ENCODE measurements around the gene OBSCN. TPM values are rescaled to one million over a fixed set of nuclear protein-coding genes. Genes with fewer than 3 reads are reported as not detected.

Gene OBSCN
- total RNA-seq, 1 donor from 2014 or later, result 17.5 TPM

DNA sequence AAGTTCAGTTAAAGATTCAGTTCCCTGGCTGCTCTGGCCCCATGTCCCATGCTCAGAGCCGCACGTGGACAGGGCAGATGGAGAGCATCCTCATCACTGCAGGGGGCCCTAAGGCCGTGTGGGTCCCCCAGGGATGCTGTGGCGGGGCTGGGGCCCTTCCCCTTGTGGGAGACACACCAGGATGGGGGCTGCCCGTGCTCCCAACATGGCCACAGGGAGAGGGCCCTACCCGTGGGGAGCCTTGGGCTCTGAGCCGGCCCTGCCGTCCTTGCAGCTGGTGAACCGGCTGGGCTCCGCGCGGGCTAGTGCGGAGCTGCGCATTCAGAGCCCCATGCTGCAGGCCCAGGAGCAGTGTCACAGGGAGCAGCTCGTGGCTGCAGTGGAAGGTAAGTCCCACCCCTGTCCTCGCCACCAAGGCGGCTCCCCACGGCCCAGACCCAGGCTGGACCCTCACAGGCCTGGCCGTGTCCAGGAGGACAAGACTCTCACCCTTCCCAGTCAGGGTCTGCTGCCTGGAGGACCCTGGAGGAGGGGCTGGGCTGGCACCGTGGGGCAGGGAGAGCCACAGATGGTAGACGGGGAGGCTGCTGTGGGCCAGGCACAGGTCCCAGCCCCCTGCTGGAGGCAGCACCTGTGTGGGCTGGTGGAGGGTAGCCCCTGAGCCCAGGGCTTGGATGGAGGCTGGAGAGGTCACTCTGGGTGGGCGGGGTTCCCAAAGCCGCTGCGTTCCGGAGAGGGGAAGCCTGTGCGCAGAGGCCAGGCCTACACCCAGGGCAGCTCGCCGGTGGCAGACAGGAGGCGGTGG is 145.0 kb downstream of the OBSCN start:
- Histone ChIP-seq H3K4me3 (ENCODE audit: insufficient read depth, low read depth, low read length) (no peak overlapping the region), H3K36me3 (ENCODE audit: insufficient read depth, low read length) (no peaks in the 10 kb centered on the region), H3K4me1 (ENCODE audit: insufficient read depth, low read length) (no peaks in the 10 kb centered on the region), H4K20me1 (ENCODE audit: insufficient read depth, low read length) (no peaks in the 10 kb centered on the region), H3K27me3 (ENCODE audit: insufficient read depth, low read length) (no peaks in the 10 kb centered on the region), H3K9ac (ENCODE audit: low read length) (no peak overlapping the region), H3K9me3 (ENCODE audit: insufficient read depth, low read depth, low read length) (no peaks in the 10 kb centered on the region), H3K4me2 (ENCODE audit: low read length) (no peak overlapping the region), H3K27ac (ENCODE audit: low read depth, low read length) (no peak overlapping the region), H3K79me2 (ENCODE audit: insufficient read depth, low read length) (no peaks in the 10 kb centered on the region), H2AFZ (ENCODE audit: low read depth, low read length) (no peak overlapping the region)
- FAIRE-seq (no peak), DNase-seq (ENCODE audit: low read depth) (no peak)
- no peak for TF ChIP-seq EZH2 (IDR thresholded peaks at IDR 0.05; ENCODE audit: insufficient read depth, low read length)
- TF ChIP-seq, protein P1, sequence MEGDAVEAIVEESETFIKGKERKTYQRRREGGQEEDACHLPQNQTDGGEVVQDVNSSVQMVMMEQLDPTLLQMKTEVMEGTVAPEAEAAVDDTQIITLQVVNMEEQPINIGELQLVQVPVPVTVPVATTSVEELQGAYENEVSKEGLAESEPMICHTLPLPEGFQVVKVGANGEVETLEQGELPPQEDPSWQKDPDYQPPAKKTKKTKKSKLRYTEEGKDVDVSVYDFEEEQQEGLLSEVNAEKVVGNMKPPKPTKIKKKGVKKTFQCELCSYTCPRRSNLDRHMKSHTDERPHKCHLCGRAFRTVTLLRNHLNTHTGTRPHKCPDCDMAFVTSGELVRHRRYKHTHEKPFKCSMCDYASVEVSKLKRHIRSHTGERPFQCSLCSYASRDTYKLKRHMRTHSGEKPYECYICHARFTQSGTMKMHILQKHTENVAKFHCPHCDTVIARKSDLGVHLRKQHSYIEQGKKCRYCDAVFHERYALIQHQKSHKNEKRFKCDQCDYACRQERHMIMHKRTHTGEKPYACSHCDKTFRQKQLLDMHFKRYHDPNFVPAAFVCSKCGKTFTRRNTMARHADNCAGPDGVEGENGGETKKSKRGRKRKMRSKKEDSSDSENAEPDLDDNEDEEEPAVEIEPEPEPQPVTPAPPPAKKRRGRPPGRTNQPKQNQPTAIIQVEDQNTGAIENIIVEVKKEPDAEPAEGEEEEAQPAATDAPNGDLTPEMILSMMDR (IDR thresholded peaks at IDR 0.05; ENCODE audit: insufficient read depth, low read depth, low read length), result no peak
- H3K4me1 Mint-ChIP-seq (ENCODE audit: low read depth, unreplicated experiment), result no peaks in the 10 kb centered on the region
- no peak overlapping the region for H3K27ac Mint-ChIP-seq (ENCODE audit: unreplicated experiment)
- peaks cover 6% of the 10 kb centered on the region for H3K36me3 Mint-ChIP-seq (ENCODE audit: low read depth, unreplicated experiment)
- peaks cover 13% of the 10 kb centered on the region for H3K27me3 Mint-ChIP-seq (ENCODE audit: low read depth, unreplicated experiment)
- no peak overlapping the region for H3K4me3 Mint-ChIP-seq (ENCODE audit: unreplicated experiment)
- H3K9me3 Mint-ChIP-seq (ENCODE audit: unreplicated experiment), result no peaks in the 10 kb centered on the region

DNA sequence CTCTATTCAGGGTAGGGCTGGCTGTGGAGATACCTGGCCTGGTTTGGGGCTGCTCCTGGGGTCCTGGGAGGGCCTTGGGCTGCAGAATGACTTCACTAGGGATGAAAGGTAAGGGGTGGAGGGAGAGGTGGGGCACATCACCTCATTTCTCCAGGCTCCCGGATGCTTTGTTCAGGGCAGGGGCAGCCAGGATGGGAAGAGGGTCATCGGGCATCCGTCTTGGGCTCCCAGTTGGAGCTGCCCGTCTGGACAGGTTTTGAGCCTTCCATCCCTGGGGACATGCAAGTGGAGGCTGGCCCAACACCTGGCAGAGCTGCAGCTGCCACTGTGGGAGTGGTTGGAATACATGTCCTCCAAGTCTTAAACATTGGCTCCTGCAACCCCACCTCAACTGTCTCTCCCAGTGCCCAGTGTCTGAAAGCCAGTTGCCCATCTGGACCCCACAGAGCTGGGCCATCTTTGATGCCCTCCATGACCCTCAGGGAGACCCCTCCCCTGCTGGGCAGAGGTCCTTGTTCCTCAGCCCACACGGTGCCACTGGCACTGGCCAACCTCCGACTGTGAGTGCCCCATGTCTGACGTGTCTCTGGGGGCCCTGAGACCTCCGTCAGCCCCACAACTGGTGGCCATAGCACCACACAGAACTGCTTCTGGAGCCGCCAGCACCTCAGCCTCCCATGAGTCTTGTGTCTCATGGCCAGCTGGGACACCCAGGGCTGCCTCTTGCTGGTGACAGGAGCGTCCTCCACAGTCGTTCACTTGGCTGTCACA is 145.9 kb downstream of the OBSCN start:
- Histone ChIP-seq H3K27me3 (ENCODE audit: insufficient read depth, low read length) (no peaks in the 10 kb centered on the region), H3K79me2 (ENCODE audit: insufficient read depth, low read length) (no peaks in the 10 kb centered on the region), H3K9ac (ENCODE audit: low read length) (no peak overlapping the region), H4K20me1 (ENCODE audit: insufficient read depth, low read length) (no peaks in the 10 kb centered on the region), H3K36me3 (ENCODE audit: insufficient read depth, low read length) (no peaks in the 10 kb centered on the region), H3K27ac (ENCODE audit: low read depth, low read length) (no peak overlapping the region), H3K4me3 (ENCODE audit: insufficient read depth, low read depth, low read length) (no peak overlapping the region), H3K9me3 (ENCODE audit: insufficient read depth, low read depth, low read length) (peaks cover under 1% of the 10 kb centered on the region), H2AFZ (ENCODE audit: low read depth, low read length) (no peak overlapping the region), H3K4me2 (ENCODE audit: low read length) (no peak overlapping the region), H3K4me1 (ENCODE audit: insufficient read depth, low read length) (no peaks in the 10 kb centered on the region)
- H3K4me1 Mint-ChIP-seq (ENCODE audit: low read depth, unreplicated experiment), result no peaks in the 10 kb centered on the region
- H3K36me3 Mint-ChIP-seq (ENCODE audit: low read depth, unreplicated experiment), result peaks cover 6% of the 10 kb centered on the region
- peaks cover 10% of the 10 kb centered on the region for H3K27me3 Mint-ChIP-seq (ENCODE audit: low read depth, unreplicated experiment)
- no peaks in the 10 kb centered on the region for H3K9me3 Mint-ChIP-seq (ENCODE audit: unreplicated experiment)
- FAIRE-seq (no peak), DNase-seq (ENCODE audit: low read depth) (no peak)
- no peak overlapping the region for H3K4me3 Mint-ChIP-seq (ENCODE audit: unreplicated experiment)
- TF ChIP-seq, protein P1 (IDR thresholded peaks at IDR 0.05; ENCODE audit: insufficient read depth, low read depth, low read length), result no peak
- TF ChIP-seq EZH2 (IDR thresholded peaks at IDR 0.05; ENCODE audit: insufficient read depth, low read length), result no peak
- H3K27ac Mint-ChIP-seq (ENCODE audit: unreplicated experiment), result no peak overlapping the region
